Cardiac muscle cell (in vitro differentiated cells and primary cell): ENCODE data around the gene CEP126. TPM values are rescaled to one million over a fixed set of nuclear protein-coding genes. Genes with fewer than 3 reads are reported as not detected.

ENCODE experiments used
- DNase-seq, 2 donors: peaks; one replicate each; pipeline versions ENCODE4 v3.0.0 to v3.0.0-alpha.2; 2010 to 2017; ENCODE audit warnings: low read depth in 1 of 2, low spot score in 1 of 2
- H3K27ac ChIP-seq: fragments of 200-600 bp; sonication (generic); 2 replicates; pipeline ENCODE4 v1.5.1; 2016
- H3K27me3 ChIP-seq: fragments of 200-600 bp; sonication (generic); 2 replicates; pipeline ENCODE4 v1.6.0; 2016; ENCODE audit warnings: control low read depth
- H3K36me3 ChIP-seq: fragments of 200-600 bp; sonication (generic); 2 replicates; pipeline ENCODE4 v1.5.1; 2016; ENCODE audit warnings: control low read depth
- H3K4me1 ChIP-seq: fragments of 200-600 bp; sonication (generic); 2 replicates; pipeline ENCODE4 v1.8.1; 2017; ENCODE audit warnings: low read depth, mild to moderate bottlenecking, mixed run types
- H3K4me3 ChIP-seq: fragments of 200-600 bp; sonication (generic); 2 replicates; pipeline ENCODE4 v1.5.1; 2016; ENCODE audit warnings: mild to moderate bottlenecking
- H3K9me3 ChIP-seq: fragments of 200-600 bp; sonication (generic); 2 replicates; pipeline ENCODE4 v1.5.1; 2017; ENCODE audit warnings: low read depth, mild to moderate bottlenecking, control low read depth
- polyA plus RNA-seq: library from polyadenylated mRNA; unstranded; fragments of >200 nt; fragmentation: Nextera tagmentation; extraction: Ambion mirVana; gene quantifications from 2 replicates; pipeline ENCODE4 v1.2.1, GENCODE V29; 2016
- total RNA-seq: library from RNA; depleted of rRNA; stranded (reverse); fragments of >200 nt; gene quantifications from 2 replicates; pipeline ENCODE4 v1.2.3, GENCODE V29; 2016
- TF ChIP-seq, protein P1 (sequence below): IDR thresholded peaks from 2 replicates; pipeline ENCODE4 v1.5.1; 2012; ENCODE audit warnings: low read depth, mild to moderate bottlenecking, low read length

Gene CEP126
- total and polyA plus RNA-seq, 2 experiments from 2014 or later, result 1.2 to 1.5 TPM

DNA sequence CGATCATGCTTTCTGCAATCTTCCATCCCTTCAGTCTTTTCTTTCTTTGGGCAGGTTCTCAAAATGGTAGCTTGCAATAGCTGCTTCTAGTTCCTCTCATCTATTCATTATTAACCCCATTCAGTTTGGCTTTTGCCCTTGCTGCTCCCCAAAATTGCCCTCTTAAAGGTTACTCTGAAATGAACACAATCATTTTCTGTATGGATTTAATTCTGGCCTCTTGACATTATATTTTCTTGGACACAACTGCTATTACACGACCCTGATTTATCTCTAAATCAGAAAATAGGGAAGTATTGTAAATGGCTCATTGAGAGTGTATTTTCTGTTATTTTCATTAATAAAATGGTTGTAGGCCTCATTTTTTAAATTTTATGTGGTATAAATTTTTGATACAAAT is 1.6 kb downstream of the CEP126 start, which contains the start of gene ANGPTL5:
TSS of gene ANGPTL5 (minus strand) at position 101 of the 400 bp plus-strand sequence. CDS start 8,613 bp downstream, outside the sequence.
- no peak for DNase-seq
- no peaks in the 10 kb centered on the region for H3K9me3 ChIP-seq
- H3K27ac ChIP-seq, result peak within 1 kb of the TSS; percentile 16
- no peaks in the 10 kb centered on the region for H3K27me3 ChIP-seq
- TF ChIP-seq, protein P1, sequence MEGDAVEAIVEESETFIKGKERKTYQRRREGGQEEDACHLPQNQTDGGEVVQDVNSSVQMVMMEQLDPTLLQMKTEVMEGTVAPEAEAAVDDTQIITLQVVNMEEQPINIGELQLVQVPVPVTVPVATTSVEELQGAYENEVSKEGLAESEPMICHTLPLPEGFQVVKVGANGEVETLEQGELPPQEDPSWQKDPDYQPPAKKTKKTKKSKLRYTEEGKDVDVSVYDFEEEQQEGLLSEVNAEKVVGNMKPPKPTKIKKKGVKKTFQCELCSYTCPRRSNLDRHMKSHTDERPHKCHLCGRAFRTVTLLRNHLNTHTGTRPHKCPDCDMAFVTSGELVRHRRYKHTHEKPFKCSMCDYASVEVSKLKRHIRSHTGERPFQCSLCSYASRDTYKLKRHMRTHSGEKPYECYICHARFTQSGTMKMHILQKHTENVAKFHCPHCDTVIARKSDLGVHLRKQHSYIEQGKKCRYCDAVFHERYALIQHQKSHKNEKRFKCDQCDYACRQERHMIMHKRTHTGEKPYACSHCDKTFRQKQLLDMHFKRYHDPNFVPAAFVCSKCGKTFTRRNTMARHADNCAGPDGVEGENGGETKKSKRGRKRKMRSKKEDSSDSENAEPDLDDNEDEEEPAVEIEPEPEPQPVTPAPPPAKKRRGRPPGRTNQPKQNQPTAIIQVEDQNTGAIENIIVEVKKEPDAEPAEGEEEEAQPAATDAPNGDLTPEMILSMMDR, result no peak
- peaks cover 3% of the 10 kb centered on the region for H3K4me1 ChIP-seq
- H3K4me3 ChIP-seq, result peak within 1 kb of the TSS; percentile 54
- no peaks in the 10 kb centered on the region for H3K36me3 ChIP-seq

DNA sequence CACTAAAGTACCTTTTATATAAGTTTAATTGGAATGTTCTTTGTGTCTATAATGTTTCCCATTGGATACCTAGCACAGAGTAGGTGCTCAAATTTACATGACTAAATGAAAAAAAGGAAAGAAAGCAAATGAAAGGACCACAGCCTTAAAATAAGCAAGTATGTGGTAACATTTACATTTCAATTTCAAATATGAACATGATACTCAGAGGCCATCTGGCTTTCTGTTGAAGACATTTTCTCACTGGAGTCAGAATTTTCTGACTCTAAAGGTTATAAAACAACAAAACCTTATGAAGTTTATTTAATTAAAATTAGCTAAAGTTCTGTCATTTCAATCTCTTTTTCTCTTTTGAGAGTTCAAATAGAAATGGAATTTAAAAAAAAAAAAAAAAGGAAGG is 2.4 kb downstream of the CEP126 start:
- H3K27ac ChIP-seq, result no peak overlapping the region
- H3K4me3 ChIP-seq, result no peak overlapping the region
- no peaks in the 10 kb centered on the region for H3K27me3 ChIP-seq
- H3K36me3 ChIP-seq, result no peaks in the 10 kb centered on the region
- DNase-seq, result no peak
- H3K4me1 ChIP-seq, result peaks cover 3% of the 10 kb centered on the region
- TF ChIP-seq, protein P1, result no peak
- H3K9me3 ChIP-seq, result no peaks in the 10 kb centered on the region

DNA sequence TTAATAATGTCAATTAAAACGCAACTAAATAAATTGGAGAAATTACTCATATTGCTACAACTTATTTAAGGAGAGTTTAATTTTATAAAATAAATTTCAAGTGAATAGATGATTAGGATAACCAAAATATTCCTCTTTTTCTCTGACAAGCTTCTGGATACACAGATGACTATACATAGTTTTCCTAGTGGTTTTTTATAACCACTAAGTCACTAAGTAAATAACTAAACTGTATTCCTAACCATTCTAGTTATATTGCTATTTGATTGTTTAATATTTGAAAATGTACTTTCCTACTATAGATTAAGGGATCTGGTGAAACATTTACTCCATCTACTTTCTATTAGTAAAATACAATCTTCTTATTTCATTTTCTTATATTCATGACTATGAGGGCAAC is 6.2 kb downstream of the CEP126 start:
- DNase-seq, result no peak
- no peaks in the 10 kb centered on the region for H3K27me3 ChIP-seq
- H3K36me3 ChIP-seq, result no peaks in the 10 kb centered on the region
- no peaks in the 10 kb centered on the region for H3K4me1 ChIP-seq
- H3K27ac ChIP-seq, result no peak overlapping the region
- H3K9me3 ChIP-seq, result no peaks in the 10 kb centered on the region
- H3K4me3 ChIP-seq, result no peak overlapping the region
- TF ChIP-seq, protein P1, result no peak

DNA sequence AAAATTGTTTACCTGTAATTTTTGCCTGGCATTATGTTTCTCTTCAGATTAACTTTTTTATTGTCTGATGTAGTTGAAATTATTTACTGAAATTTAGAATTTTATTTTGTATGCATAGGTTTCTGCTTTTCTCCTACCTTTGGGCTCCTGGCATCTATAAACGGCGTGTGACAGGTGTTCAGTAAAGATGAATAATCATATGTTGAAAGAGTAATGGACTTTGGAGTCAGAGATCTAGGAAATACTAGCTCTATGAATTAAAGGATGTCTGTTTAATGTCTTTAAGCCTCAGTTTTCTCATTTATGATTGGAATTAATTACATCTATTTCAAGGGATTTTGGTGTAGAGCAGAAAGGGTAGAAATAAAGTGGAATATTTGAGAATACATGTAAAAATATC is 8.7 kb downstream of the CEP126 start:
- TF ChIP-seq, protein P1, result no peak
- no peaks in the 10 kb centered on the region for H3K9me3 ChIP-seq

DNA sequence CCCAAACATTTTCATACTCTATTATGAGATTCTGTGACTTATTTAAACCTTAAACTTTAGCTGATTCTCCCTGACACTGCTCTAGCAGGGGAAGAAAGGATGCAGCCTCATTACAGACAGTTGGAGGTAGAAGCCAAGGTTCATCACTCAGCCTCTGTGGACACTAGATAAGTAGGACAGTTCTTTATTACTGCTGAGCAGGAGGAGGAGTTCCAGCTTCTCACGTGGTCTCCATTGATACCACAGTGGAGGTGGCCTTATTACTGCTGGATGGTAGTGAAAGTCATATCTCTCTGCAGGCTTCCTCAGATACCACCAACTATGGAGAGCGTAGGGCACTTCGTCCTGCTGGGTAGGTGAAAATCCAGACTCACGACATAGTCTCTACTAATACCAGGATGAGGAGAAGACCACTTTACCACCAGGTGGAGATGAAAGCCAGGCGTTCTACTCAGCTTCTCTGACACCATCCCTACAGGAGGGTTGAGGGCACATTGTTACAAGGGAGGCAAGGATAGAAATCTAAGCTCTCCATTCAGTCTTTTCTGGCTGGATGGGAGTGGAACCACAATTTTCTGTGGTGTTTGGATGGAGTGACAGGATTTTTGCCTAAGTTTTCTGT is 14.6 kb downstream of the CEP126 start:
- DNase-seq, result no peak
- Histone ChIP-seq H3K9me3 (no peaks in the 10 kb centered on the region), H3K4me1 (no peaks in the 10 kb centered on the region), H3K36me3 (no peaks in the 10 kb centered on the region), H3K27me3 (no peaks in the 10 kb centered on the region), H3K27ac (no peak overlapping the region), H3K4me3 (no peak overlapping the region)
- TF ChIP-seq, protein P1, result no peak

More for the DNA sequence above, 8.7 kb downstream of the CEP126 start:
- Histone ChIP-seq H3K27me3 (no peaks in the 10 kb centered on the region), H3K4me1 (no peaks in the 10 kb centered on the region), H3K36me3 (no peaks in the 10 kb centered on the region), H3K27ac (no peak overlapping the region), H3K4me3 (no peak overlapping the region)
- no peak for DNase-seq
